Keratinocyte (primary cell): Measurements from ENCODE around the gene SIPA1. TPM values are rescaled to one million over a fixed set of nuclear protein-coding genes. Genes with fewer than 3 reads are reported as not detected.

ENCODE experiments used
- DNase-seq: peaks from one replicate; pipeline ENCODE4 v3.0.0-alpha.2; 2011; ENCODE audit warnings: low read depth, missing footprints, low spot score
- FAIRE-seq: peaks from 2 replicates; lab custom pipeline; 2011; peaks lifted over from hg19 to GRCh38; lab: Jason Lieb, UNC
- H2AFZ ChIP-seq: 2 replicates; pipeline ENCODE4 v1.6.0; 2012; ENCODE audit warnings: low read length, control low read depth, inconsistent platforms; ENCODE audit not compliant: control insufficient read depth
- H3K27ac ChIP-seq: 2 replicates; pipeline ENCODE4 v1.5.1; 2011; ENCODE audit warnings: low read length; ENCODE audit not compliant: control insufficient read depth, insufficient read depth
- H3K27me3 ChIP-seq: 3 replicates; pipeline ENCODE4 v1.6.0; 2011; ENCODE audit warnings: low read length; ENCODE audit not compliant: control insufficient read depth, insufficient read depth; ENCODE audit errors: extremely low read depth
- H3K36me3 ChIP-seq, 2 experiments: 2 replicates in 1 of 2; 3 replicates in 1 of 2; pipeline ENCODE4 v1.5.1; 2011; ENCODE audit warnings: low read length in 2 of 2, mild to moderate bottlenecking in 1 of 2; ENCODE audit not compliant: control insufficient read depth in 2 of 2, insufficient read depth in 2 of 2; ENCODE audit errors: extremely low read depth in 1 of 2
- H3K4me1 ChIP-seq: 3 replicates; pipeline ENCODE4 v1.5.1; 2011; ENCODE audit warnings: low read length; ENCODE audit not compliant: control insufficient read depth, insufficient read depth; ENCODE audit errors: extremely low read depth
- H3K4me2 ChIP-seq: 3 replicates; pipeline ENCODE4 v1.6.0; 2011; ENCODE audit warnings: low read depth, low read length; ENCODE audit not compliant: control insufficient read depth, insufficient read depth; ENCODE audit errors: extremely low read depth
- H3K4me3 ChIP-seq, 3 experiments: fragments of 200-600 bp in 1 of 3; sonication (generic) in 1 of 3; 2 replicates in 2 of 3; 3 replicates in 1 of 3; pipeline ENCODE4 v1.5.1; 2011 to 2016; ENCODE audit warnings: low read length in 3 of 3, mild to moderate bottlenecking in 3 of 3, control low read depth in 2 of 3, inconsistent platforms in 1 of 3, low read depth in 1 of 3, mixed read lengths in 1 of 3, mixed run types in 1 of 3, moderate library complexity in 1 of 3; ENCODE audit not compliant: control insufficient read depth in 2 of 3, insufficient read depth in 2 of 3; ENCODE audit errors: extremely low read depth in 1 of 3
- H3K79me2 ChIP-seq: 2 replicates; pipeline ENCODE4 v1.6.0; 2012; ENCODE audit warnings: low read length; ENCODE audit not compliant: control insufficient read depth, insufficient read depth
- H3K9ac ChIP-seq: 3 replicates; pipeline ENCODE4 v1.6.0; 2011; ENCODE audit warnings: low read length; ENCODE audit not compliant: control insufficient read depth, insufficient read depth; ENCODE audit errors: extremely low read depth
- H3K9me1 ChIP-seq: 3 replicates; pipeline ENCODE4 v1.6.0; 2011; ENCODE audit warnings: low read length; ENCODE audit not compliant: control insufficient read depth, insufficient read depth; ENCODE audit errors: extremely low read depth
- H3K9me3 ChIP-seq: 2 replicates; pipeline ENCODE4 v1.5.1; 2012; ENCODE audit warnings: low read depth, low read length; ENCODE audit not compliant: control insufficient read depth
- H4K20me1 ChIP-seq: 3 replicates; pipeline ENCODE4 v1.6.0; 2011; ENCODE audit warnings: low read length; ENCODE audit not compliant: control insufficient read depth, insufficient read depth; ENCODE audit errors: extremely low read depth
- EZH2 ChIP-seq: IDR thresholded peaks from one replicate; pipeline ENCODE4 v1.6.1; 2012; ENCODE audit warnings: inconsistent platforms, mild to moderate bottlenecking, low read length, moderate library complexity
- dilution Hi-C: fragments of 300-500 bp; cut with MboI; formaldehyde crosslinking; loops from one replicate; pipeline ENCODE4 v1.7.0; 2020; ENCODE audit warnings: low sequenced_read_pairs; ENCODE audit not compliant: extremely low pct_ligation_motif_present
- polyA plus RNA-seq, 5 experiments: library from polyadenylated mRNA; depleted of rRNA in 3 of 5; stranded (reverse) in 3 of 5; stranded (forward) in 1 of 5; unstranded in 1 of 5; fragments of >200 nt; gene quantifications; 1 replicate in 1 of 5; 2 replicates in 3 of 5; 3 replicates in 1 of 5; pipeline versions ENCODE4 v1.2.1 to v1.2.3, GENCODE V29; 2011 to 2012; ENCODE audit warnings: missing spikeins in 2 of 5, low read depth in 1 of 5, low replicate concordance in 1 of 5
- TF ChIP-seq, protein P1 (sequence below), 3 experiments: IDR thresholded peaks in 1 of 3; conservative IDR thresholded peaks in 1 of 3; optimal IDR thresholded peaks in 1 of 3; 2 replicates in 2 of 3; 3 replicates in 1 of 3; pipeline versions ENCODE3 to v1.5.1; 2011; ENCODE audit warnings: low read length in 3 of 3, mild to moderate bottlenecking in 3 of 3, moderate library complexity in 2 of 3, control low read depth in 1 of 3, inconsistent platforms in 1 of 3; ENCODE audit not compliant: insufficient read depth in 2 of 3; ENCODE audit errors: extremely low read depth in 1 of 3

SIPA1 gene
- polyA plus RNA-seq, 1 donor (not counting 4 experiments of a cell fraction or from before 2014, with no cell fraction given): 4.5 TPM

- Histone ChIP-seq H3K4me3 (no peak overlapping the region), H3K9me1 (no peaks in the 10 kb centered on the region), H3K79me2 (no peaks in the 10 kb centered on the region), H3K9ac (no peak overlapping the region), H3K27me3 (no peaks in the 10 kb centered on the region), H3K27ac (no peak overlapping the region), H2AFZ (no peak overlapping the region), H3K36me3 (peaks cover 3 to 14% of the 10 kb centered on the region in 2 experiments), H4K20me1 (no peaks in the 10 kb centered on the region), H3K4me2 (no peak overlapping the region), H3K4me1 (peaks cover 4% of the 10 kb centered on the region), H3K9me3 (no peaks in the 10 kb centered on the region)
- DNase-seq: no peak
- no peak for FAIRE-seq
- TF ChIP-seq, protein P1, sequence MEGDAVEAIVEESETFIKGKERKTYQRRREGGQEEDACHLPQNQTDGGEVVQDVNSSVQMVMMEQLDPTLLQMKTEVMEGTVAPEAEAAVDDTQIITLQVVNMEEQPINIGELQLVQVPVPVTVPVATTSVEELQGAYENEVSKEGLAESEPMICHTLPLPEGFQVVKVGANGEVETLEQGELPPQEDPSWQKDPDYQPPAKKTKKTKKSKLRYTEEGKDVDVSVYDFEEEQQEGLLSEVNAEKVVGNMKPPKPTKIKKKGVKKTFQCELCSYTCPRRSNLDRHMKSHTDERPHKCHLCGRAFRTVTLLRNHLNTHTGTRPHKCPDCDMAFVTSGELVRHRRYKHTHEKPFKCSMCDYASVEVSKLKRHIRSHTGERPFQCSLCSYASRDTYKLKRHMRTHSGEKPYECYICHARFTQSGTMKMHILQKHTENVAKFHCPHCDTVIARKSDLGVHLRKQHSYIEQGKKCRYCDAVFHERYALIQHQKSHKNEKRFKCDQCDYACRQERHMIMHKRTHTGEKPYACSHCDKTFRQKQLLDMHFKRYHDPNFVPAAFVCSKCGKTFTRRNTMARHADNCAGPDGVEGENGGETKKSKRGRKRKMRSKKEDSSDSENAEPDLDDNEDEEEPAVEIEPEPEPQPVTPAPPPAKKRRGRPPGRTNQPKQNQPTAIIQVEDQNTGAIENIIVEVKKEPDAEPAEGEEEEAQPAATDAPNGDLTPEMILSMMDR (optimal IDR thresholded peaks at IDR 0.05 in 1 of 3, IDR thresholded peaks at IDR 0.05 in 1 of 3, conservative IDR thresholded peaks at IDR 0.05 in 1 of 3; ENCODE audit: extremely low read depth in 1 of 3, insufficient read depth in 2 of 3, low read length in 3 of 3): no peak
- TF ChIP-seq EZH2: no peak
- dilution Hi-C loops: no loop called here
These were observed 38.5 kb upstream of the SIPA1 start for GRCh38 chr11:65599216-65599954.

- TF ChIP-seq, protein P1 (optimal IDR thresholded peaks at IDR 0.05 in 1 of 3, IDR thresholded peaks at IDR 0.05 in 1 of 3, conservative IDR thresholded peaks at IDR 0.05 in 1 of 3; ENCODE audit: extremely low read depth in 1 of 3, insufficient read depth in 2 of 3, low read length in 3 of 3): no peak
- TF ChIP-seq EZH2: no peak
- Histone ChIP-seq H3K9ac (no peak overlapping the region), H4K20me1 (no peaks in the 10 kb centered on the region), H3K27me3 (no peaks in the 10 kb centered on the region), H3K27ac (no peak overlapping the region), H3K4me2 (no peak overlapping the region), H3K4me3 (no peak overlapping the region), H2AFZ (no peak overlapping the region), H3K36me3 (peaks cover 5 to 17% of the 10 kb centered on the region in 2 experiments), H3K9me3 (no peaks in the 10 kb centered on the region), H3K9me1 (no peaks in the 10 kb centered on the region), H3K79me2 (no peaks in the 10 kb centered on the region), H3K4me1 (peaks cover 4% of the 10 kb centered on the region)
- no peak for DNase-seq
- dilution Hi-C loops: no loop called here
- no peak for FAIRE-seq
These were observed 38.0 kb upstream of the SIPA1 start for GRCh38 chr11:65599955-65600246.
